Mucosa of rectum (tissue), 2 donors: ENCODE results near the gene TOMM40.
"Not testable (repeated sequence)": the region's sequence is repeated elsewhere in the genome, so short reads cannot be mapped to it uniquely, and the experiment has no call there.

Source experiments
- H3K27ac ChIP-seq, 2 donors: one replicate each; pipeline ENCODE4 v1.7.0; 2013; ENCODE audit warnings: inconsistent platforms in 2 of 2, low read depth in 2 of 2, low read length in 2 of 2
- H3K27me3 ChIP-seq, 2 donors: one replicate each; pipeline ENCODE4 v1.7.0; 2013; ENCODE audit warnings: low read length in 2 of 2; ENCODE audit not compliant: control insufficient read depth in 2 of 2, insufficient read depth in 2 of 2
- H3K36me3 ChIP-seq, 2 donors: one replicate each; pipeline ENCODE4 v1.7.0; 2013; ENCODE audit warnings: low read length in 2 of 2; ENCODE audit not compliant: control insufficient read depth in 2 of 2, insufficient read depth in 2 of 2
- H3K4me1 ChIP-seq, 2 donors: one replicate each; pipeline ENCODE4 v1.7.0; 2013; ENCODE audit warnings: low read length in 2 of 2, mild to moderate bottlenecking in 1 of 2; ENCODE audit not compliant: control insufficient read depth in 2 of 2, insufficient read depth in 2 of 2
- H3K4me3 ChIP-seq, 2 donors: one replicate each; pipeline ENCODE4 v1.7.0; 2013; ENCODE audit warnings: low read length in 2 of 2
- H3K9ac ChIP-seq, 2 donors: one replicate each; pipeline ENCODE4 v1.7.0; 2013; ENCODE audit warnings: low read length in 2 of 2, low read depth in 1 of 2, mild to moderate bottlenecking in 1 of 2
- H3K9me3 ChIP-seq, 2 donors: one replicate each; pipeline ENCODE4 v1.7.0; 2013; ENCODE audit warnings: low read length in 2 of 2; ENCODE audit not compliant: control insufficient read depth in 2 of 2
- donor health status: healthy.
- donor health status: Normal muscosa, but diverticular disease.

TOMM40 gene

DNA sequence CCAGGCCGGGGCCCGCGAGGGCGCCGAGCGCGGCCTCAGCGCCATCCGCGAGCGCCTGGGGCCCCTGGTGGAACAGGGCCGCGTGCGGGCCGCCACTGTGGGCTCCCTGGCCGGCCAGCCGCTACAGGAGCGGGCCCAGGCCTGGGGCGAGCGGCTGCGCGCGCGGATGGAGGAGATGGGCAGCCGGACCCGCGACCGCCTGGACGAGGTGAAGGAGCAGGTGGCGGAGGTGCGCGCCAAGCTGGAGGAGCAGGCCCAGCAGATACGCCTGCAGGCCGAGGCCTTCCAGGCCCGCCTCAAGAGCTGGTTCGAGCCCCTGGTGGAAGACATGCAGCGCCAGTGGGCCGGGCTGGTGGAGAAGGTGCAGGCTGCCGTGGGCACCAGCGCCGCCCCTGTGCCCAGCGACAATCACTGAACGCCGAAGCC, 17.8 kb downstream of the TOMM40 start:
- Histone ChIP-seq H3K9me3 (no peaks in the 10 kb centered on the region), H3K36me3 (no peaks in the 10 kb centered on the region), H3K9ac (no peak overlapping the region), H3K4me3 (no peak overlapping the region), H3K27me3 (peaks cover 8 to 11% of the 10 kb centered on the region in 2 donors), H3K4me1 (peaks cover 5 to 9% of the 10 kb centered on the region in 2 donors), H3K27ac (no peak overlapping the region)

DNA sequence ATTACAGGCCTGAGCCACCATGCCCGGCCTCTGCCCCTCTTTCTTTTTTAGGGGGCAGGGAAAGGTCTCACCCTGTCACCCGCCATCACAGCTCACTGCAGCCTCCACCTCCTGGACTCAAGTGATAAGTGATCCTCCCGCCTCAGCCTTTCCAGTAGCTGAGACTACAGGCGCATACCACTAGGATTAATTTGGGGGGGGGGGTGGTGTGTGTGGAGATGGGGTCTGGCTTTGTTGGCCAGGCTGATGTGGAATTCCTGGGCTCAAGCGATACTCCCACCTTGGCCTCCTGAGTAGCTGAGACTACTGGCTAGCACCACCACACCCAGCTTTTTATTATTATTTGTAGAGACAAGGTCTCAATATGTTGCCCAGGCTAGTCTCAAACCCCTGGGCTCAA, 18.7 kb downstream of the TOMM40 start:
- Histone ChIP-seq H3K9me3 (no peaks in the 10 kb centered on the region), H3K4me3 (no peak overlapping the region), H3K27me3 (peaks cover 6 to 11% of the 10 kb centered on the region in 2 donors), H3K27ac (no peak overlapping the region), H3K4me1 (peaks cover 7 to 11% of the 10 kb centered on the region in 2 donors), H3K9ac (no peak overlapping the region), H3K36me3 (no peaks in the 10 kb centered on the region)

DNA sequence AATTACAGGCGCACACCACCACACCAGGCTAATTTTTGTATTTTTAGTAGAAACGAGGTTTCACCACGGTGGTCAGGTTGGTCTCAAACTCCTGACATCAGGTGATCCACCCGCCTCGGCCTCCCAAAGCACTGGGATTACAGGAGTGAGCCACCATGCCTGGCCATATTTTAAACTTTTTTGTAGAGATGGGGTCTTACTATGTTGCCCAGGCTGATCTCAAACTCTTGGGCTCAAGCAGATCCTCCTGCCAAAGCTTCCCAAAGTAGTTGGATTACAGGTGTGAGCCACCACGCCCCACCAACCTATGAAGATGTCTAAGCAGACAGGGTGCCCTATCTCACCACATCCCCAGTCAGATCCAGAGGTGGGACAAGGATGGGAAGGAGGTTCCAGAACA, 20.8 kb downstream of the TOMM40 start:
- H3K4me1 ChIP-seq, H3K4me3 ChIP-seq, H3K36me3 ChIP-seq, H3K27me3 ChIP-seq, H3K9ac ChIP-seq, H3K27ac ChIP-seq, H3K9me3 ChIP-seq: not testable (repeated sequence)

DNA sequence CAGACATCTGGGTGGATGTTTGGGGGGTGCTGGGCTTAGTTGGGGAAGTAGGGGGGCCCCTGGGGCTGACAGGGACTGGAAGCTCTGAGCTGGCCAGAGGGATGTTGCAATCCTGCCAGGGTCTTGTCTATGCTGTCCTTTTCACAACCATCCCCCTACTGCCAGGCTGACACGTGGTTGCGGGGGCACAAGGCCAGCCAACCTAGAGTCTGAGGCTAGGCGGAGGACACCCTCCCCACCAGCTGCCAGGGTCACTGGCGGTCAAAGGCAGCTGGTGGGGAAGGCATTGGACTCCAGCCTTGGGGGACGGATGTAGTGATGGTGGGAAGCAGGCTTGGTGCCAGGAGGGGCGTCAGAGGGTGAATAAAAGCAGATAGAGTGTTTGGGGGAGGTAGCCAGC, 21.8 kb downstream of the TOMM40 start:
- no peaks in the 10 kb centered on the region for H3K36me3 ChIP-seq
- H3K9me3 ChIP-seq: no peaks in the 10 kb centered on the region
- H3K27me3 ChIP-seq: no peaks in the 10 kb centered on the region
- H3K9ac ChIP-seq: no peak overlapping the region
- no peak overlapping the region for H3K4me3 ChIP-seq
- H3K4me1 ChIP-seq: peaks cover 7 to 8% of the 10 kb centered on the region in 2 donors
- H3K27ac ChIP-seq: no peak overlapping the region

DNA sequence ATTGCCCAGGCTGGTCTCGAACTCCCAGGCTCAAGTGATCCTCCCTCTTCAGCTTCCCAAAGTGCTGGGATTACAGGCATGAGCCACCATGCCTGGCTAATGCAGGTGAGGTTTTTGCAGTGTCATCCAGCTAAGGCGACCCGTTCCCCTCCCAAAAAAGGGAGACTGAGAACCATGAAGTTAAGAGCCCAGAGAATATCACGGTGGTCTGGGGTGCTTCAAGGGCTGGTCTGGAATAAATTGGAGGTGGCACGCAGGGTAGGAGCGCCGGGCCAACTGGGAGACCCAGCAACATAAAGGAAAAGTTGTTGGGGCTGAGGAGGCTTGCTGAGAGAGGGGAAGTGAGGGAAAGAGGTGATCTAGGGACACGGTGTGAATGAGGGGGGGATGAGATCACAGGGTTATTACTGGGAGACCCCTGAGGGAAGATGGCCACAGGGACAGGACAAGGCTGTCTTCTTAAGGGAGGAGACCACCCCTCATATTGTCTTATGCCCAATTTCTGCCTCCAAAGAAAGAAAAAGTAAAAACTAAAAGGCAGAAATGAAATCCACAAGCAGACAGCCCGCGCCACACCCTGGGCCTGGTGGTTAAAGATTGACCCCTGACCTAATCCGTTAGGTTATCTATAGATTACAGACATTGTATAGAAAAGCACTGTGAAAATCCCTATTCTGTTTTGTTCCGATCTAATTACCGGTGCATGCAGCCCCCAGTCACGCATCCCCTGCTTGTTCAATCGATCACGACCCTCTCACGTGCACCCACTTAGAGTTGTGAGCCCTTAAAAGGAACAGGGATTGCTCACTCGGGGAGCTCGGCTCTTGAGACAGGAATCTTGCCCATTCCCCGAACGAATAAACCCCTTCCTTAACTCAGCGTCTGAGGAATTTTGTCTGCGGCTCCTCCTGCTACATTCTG, 22.7 kb downstream of the TOMM40 start:
- H3K27ac ChIP-seq: peak overlapping the region in 1 of 2 donors; percentile 23
- not testable (repeated sequence) for H3K36me3 ChIP-seq, H3K4me1 ChIP-seq, H3K9me3 ChIP-seq, H3K27me3 ChIP-seq, H3K9ac ChIP-seq
- peak overlapping the region; percentile 65 to 69 for H3K4me3 ChIP-seq

DNA sequence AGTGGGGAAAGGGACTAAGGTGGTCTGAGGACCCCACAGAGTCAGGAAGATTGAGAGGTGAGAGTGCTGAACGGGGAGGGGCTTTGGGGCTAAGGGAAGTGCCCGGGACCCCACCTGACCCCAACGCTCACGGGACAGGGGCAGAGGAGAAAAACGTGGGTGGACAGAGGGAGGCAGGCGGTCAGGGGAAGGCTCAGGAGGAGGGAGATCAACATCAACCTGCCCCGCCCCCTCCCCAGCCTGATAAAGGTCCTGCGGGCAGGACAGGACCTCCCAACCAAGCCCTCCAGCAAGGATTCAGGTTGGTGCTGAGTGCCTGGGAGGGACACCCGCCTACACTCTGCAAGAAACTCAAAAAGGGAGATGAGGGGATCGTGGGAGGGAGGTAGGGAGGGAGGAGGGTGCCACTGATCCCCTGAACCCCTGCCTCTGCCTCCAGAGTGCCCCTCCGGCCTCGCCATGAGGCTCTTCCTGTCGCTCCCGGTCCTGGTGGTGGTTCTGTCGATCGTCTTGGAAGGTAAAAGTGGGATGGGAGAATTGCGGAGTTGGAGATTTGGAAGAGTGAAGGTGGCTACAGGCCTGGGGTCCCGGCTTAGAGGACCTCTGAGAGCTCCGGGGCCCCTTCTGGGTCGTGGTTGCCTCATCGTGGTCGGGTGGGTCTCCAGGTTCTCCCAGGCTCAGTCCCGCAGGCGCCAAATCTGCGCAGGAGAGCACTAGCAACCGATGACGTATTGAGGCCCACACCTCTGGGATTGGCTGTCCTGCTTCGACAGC, 23.6 kb downstream of the TOMM40 start, which contains the start of gene APOC1:
Gene APOC1 (plus strand): TSS at position 176 of the 774 bp plus-strand sequence. CDS start 284 bp downstream, at position 460.
- peak within 1 kb of the TSS in 1 of 2 donors; percentile 23 for H3K27ac ChIP-seq
- not testable (repeated sequence) for H3K9me3 ChIP-seq, H3K27me3 ChIP-seq, H3K4me1 ChIP-seq, H3K36me3 ChIP-seq
- H3K4me3 ChIP-seq: peak within 1 kb of the TSS; percentile 65 to 69
- H3K9ac ChIP-seq: peak within 1 kb of the TSS; percentile 44 to 57

DNA sequence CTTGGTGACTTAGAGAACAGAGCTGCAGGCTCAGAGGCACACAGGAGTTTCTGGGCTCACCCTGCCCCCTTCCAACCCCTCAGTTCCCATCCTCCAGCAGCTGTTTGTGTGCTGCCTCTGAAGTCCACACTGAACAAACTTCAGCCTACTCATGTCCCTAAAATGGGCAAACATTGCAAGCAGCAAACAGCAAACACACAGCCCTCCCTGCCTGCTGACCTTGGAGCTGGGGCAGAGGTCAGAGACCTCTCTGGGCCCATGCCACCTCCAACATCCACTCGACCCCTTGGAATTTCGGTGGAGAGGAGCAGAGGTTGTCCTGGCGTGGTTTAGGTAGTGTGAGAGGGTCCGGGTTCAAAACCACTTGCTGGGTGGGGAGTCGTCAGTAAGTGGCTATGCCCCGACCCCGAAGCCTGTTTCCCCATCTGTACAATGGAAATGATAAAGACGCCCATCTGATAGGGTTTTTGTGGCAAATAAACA, 33.2 kb downstream of the TOMM40 start:
- Histone ChIP-seq H3K4me3 (no peak overlapping the region), H3K9me3 (no peaks in the 10 kb centered on the region), H3K27me3 (peaks cover 0 to 2% of the 10 kb centered on the region in 2 donors), H3K27ac (peak overlapping the region; percentile 44 to 45), H3K4me1 (peaks cover 3 to 9% of the 10 kb centered on the region in 2 donors), H3K36me3 (no peaks in the 10 kb centered on the region), H3K9ac (no peak overlapping the region)

DNA sequence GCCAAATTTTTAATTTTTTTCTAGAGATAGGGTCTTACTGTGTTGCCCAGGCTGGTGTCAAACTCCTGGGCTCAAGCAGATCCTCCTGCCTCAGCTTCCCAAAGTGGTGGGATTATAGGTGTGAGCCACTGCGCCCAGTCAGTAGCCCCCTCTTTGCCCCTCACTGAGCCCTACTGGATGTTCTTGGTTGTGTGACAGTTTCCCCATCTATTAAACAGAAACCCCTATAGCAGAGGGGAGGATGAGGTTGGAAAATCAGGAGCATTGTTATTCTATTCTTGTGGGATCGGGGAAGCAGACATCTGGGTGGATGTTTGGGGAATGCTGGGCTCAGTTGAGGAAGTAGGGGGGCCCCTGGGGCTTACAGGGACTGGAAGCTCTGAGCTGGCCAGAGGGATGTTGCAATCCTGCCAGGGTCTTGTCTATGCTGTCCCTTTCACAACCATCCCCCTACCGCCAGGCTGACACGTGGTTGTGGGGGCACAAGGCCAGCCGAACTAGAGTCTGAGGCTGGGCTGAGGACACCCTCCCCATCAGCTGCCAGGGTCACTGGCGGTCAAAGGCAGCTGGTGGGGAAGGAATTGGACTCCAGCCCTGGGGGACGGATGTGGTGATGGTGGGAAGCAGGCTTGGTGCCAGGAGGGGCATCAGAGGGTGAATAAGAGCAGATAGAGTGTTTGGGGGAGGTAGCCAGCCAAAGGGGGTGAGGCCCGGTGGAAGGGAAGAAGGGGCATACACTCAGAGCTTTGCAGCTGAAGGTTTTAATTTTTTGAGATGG, 34.2 kb downstream of the TOMM40 start:
- Histone ChIP-seq H3K9ac (no peak overlapping the region), H3K4me3 (no peak overlapping the region), H3K9me3 (no peaks in the 10 kb centered on the region), H3K27me3 (peaks cover 0 to 2% of the 10 kb centered on the region in 2 donors), H3K4me1 (peaks cover 3 to 9% of the 10 kb centered on the region in 2 donors), H3K36me3 (no peaks in the 10 kb centered on the region), H3K27ac (peak overlapping the region; percentile 31 to 67)

DNA sequence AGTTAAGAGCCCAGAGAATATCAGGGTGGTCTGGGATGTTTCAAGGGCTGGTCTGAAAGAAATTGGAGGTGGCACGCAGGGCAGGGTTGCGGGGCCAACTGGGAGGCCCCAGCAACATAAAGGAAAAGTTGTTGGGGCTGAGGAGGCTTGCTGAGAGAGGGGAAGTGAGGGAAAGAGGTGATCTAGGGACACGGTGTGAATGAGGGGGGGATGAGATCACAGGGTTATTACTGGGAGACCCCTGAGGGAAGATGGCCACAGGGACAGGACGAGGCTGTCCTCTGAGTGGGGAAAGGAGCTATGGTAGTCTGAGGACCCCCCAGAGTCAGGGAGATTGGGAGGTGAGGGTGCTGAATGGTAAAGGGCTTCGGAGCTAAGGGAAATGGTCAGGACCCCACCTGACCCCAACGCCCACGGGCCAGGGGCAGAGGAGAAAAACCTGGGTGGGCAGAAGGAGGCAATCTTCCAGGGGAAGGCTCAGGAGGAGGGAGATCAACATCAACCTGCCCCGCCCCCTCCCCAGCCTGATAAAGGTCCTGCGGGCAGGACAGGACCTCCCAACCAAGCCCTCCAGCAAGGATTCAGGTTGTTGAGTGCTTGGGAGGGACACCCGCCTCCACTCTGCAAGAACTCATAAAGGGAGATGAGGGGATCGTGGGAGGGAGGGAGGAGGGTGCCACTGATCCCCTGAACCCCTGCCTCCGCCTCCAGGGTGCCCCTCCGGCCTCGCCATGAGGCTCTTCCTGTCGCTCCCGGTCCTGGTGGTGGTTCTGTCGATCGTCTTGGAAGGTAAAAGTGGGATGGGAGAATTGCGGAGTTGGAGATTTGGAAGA, 35.4 kb downstream of the TOMM40 start:
- not testable (repeated sequence) for H3K36me3 ChIP-seq, H3K27me3 ChIP-seq, H3K4me1 ChIP-seq, H3K9me3 ChIP-seq, H3K9ac ChIP-seq
- Histone ChIP-seq H3K27ac (peak overlapping the region in 1 of 2 donors; percentile 56), H3K4me3 (peak overlapping the region in 1 of 2 donors; percentile 50)
